Measurements from ENCODE around the gene TULP3.
"Not testable (repeated sequence)": the region's sequence is repeated elsewhere in the genome, so short reads cannot be mapped to it uniquely, and the experiment has no call there.

TULP3 gene, protein sequence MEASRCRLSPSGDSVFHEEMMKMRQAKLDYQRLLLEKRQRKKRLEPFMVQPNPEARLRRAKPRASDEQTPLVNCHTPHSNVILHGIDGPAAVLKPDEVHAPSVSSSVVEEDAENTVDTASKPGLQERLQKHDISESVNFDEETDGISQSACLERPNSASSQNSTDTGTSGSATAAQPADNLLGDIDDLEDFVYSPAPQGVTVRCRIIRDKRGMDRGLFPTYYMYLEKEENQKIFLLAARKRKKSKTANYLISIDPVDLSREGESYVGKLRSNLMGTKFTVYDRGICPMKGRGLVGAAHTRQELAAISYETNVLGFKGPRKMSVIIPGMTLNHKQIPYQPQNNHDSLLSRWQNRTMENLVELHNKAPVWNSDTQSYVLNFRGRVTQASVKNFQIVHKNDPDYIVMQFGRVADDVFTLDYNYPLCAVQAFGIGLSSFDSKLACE

GRCh38 chr12:2890388-2891239 lies at the start of gene TULP3:
Gene TULP3 (plus strand): TSS chr12:2890891. CDS start chr12:2890948, 57 bp downstream.
- peak; percentile 98 for DNase-seq

DNA sequence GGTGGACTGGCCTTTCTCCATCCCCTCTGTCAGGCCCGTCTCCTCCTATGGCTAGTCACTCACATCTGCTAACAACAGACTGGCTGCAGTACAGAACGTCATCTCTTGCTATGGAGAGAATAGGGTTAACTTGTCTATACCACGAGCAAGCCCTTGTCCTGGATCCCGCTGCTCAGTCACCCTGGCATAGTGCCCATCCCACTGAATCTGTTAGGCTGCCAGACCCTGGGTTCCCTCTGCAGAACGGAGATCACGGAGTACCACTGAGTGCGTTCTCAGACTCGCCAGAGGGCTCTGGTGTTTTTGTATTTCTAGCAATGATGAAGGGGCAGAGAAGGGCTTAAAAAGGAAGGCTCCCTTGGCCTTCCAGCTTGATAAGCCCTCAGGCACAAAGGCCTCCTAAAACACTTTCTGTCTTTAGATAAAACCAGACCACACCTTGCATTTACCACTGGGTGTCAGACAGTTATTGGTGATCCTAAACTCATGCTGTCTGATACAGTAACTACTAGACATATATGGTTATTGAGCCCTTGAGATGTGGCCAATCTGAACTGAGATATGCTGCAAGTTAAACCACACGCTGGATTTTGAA lies 49.5 kb upstream of the TULP3 start:
- DNase-seq, result no peak

DNA sequence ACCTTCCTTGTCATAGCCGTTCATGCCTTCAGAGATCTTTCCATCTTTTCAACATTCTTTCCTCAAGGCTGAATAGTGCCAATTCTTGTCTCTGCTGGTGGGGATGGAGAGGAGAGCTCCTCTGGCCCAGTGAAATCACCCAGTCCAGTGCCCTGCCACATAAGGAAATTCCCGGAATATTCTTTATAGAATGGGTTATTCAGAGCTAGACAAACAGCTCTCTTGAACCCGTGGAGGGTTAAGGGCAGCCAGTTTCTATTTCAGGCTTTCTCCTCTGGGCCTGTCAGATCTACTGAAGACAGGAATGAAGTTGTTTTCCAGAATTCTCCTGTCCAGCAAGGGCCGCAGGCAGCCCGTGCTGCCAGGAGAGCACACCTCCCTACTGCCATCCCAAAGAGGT lies 47.7 kb upstream of the TULP3 start:
- no peak for DNase-seq

DNA sequence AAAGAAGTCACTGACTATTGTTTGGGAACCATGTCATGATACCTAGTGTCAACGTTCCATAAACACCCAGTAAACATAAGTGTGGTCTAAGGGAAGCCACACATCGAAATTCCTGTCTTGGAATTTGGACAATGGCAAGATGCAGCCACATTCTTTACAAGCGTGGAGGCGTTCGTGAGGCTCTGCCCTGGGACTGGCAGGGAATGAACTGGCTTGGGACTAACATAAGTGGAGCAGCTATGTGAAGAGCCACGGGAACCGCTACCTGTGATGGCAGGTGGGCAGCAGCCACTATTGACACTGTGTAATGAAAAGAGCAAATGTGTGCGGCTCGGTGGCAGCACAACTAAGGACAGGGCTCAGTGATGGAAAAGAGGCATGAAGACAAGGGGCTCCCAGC lies 45.9 kb upstream of the TULP3 start:
- no peak for DNase-seq

GRCh38 chr12:2845280-2845679 lies 45.4 kb upstream of the TULP3 start:
- no peak for DNase-seq

DNA sequence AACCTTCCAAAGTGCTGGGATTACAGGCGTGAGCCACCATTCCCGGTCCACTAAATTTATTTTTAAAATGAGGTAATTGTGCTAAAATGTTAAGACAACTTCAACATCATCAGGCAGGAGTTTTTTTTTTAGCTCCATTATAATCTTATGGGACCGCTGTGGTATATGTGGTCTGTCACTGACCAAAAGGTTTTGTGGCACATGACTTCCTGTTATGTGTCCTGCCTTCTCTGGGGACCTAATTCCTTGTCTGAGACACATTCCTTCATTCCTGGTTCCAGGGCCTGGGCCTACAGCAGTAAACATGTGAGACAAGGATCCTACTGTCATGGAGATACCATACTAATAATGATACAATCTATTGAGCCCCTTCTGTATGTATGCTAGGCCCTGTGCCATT lies 38.8 kb upstream of the TULP3 start:
- DNase-seq, result no peak

- peak; percentile 46 for DNase-seq
Observed at GRCh38 chr12:2853626-2854025, 37.1 kb upstream of the TULP3 start.

DNA sequence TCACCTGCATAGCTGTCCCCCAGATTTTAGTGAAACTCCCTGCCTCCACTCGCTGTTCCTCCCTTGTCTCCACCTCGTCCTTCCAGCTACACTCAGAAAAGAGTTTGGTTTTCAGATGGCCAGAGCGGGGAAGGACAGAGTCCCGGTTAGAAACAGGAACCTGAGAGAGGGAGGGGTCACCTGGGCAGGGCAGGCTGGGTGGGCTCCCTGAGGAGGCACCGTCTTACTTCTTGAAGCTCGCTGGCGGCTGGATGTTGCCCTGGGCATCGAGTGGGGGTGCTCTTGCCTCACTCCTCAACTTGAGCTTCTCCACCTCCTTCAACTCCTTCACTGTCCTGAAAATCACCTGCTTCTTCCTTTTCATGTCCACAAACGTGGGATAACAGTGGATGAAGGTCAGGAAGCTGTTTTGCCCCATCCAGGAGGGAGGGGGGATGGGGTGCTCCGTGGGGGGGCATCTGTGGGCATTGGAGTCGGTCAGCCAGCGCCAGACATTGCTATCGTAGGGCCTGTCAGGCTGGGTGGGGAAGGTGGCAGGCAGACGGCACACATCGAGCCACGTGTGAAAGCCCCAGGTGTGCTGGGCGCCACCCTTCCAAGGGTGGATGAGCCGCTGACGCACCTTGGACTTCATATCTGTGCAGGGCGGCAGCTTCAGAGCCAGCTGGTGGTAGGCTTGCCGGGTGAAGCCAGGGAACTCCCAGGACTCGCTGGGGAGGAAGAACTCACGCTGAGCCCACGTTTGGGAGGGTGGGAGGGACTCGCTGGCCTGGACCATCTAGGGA lies 35.8 kb upstream of the TULP3 start:
- DNase-seq, result no peak

- no peak for DNase-seq
Observed at GRCh38 chr12:2855546-2855945, 35.1 kb upstream of the TULP3 start.

GRCh38 chr12:2856051-2856450 lies 34.6 kb upstream of the TULP3 start:
- DNase-seq, result no peak

- DNase-seq, result no peak
Observed at GRCh38 chr12:2857021-2857431, 33.7 kb upstream of the TULP3 start, which contains the start of gene TEX52. Gene TEX52 (minus strand): TSS chr12:2857039. CDS start chr12:2857026, 13 bp downstream.

- no peak for DNase-seq
Observed at GRCh38 chr12:2857576-2857975, 33.1 kb upstream of the TULP3 start.

GRCh38 chr12:2858334-2858733 lies 32.4 kb upstream of the TULP3 start:
- DNase-seq, result no peak

DNA sequence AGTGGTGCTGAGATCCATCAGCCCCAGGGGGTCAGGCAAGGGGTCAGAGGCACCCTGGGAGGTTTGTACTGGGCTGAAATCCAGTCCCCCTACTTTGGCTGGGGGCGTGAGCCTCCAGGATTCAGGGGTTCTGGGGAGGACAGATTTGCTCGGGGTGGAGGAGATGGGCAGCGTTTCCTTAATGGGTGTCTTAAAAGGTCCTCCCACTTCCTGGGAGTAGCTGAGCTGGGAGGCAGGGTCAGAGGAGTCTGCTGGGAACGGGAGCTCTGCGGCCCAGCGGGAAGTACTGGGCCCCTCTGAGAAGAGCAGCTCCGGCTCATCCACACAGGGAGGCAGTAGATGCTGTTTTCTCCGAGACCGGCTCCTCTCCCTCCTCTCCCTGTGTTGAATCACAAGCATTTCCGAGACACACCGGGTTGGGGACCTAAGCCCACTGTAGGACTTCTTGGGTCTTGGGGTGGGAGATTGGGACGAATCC lies 31.7 kb upstream of the TULP3 start:
- no peak for DNase-seq

- DNase-seq, result no peak
Observed at GRCh38 chr12:2860170-2860569, 30.5 kb upstream of the TULP3 start.

DNA sequence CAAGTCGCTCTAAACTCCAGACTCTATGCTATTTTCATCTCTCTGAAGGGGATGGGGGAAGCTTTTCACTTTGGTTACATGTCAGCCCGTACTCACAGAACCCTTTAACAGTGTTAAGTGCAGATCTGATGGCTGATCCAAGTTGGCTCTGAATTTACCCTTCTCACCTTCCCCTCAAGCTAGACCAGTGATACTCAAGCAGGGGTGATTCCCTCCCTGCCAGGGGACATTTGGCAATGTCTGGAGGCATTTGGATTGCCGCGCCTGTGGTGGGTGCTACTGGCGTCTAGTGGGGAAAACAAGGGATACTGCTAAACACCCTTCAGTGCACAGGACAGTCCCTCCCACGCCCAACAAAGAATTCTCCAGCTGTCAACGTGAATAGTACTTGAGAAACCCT lies 27.8 kb upstream of the TULP3 start:
- DNase-seq, result no peak

DNA sequence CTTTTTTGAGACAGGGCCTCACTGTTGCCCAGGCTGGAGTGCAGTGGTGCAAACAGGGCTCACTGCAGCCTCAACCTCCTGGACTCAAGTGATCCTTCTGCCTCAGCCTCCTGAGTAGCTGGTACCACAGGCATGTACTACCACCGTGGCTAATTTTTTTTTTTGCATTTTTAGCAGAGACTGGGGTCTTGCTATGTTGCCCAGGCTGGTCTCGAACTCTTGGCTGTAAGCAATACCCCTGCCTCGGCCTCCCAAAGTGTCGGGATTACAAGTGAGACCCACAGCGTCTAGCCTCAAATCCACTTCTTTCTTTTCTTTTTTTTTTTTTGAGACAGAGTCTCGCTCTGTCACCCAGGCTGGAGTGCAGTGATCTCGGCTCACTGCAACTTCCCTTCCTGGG lies 27.3 kb upstream of the TULP3 start:
- DNase-seq, result not testable (repeated sequence)

DNA sequence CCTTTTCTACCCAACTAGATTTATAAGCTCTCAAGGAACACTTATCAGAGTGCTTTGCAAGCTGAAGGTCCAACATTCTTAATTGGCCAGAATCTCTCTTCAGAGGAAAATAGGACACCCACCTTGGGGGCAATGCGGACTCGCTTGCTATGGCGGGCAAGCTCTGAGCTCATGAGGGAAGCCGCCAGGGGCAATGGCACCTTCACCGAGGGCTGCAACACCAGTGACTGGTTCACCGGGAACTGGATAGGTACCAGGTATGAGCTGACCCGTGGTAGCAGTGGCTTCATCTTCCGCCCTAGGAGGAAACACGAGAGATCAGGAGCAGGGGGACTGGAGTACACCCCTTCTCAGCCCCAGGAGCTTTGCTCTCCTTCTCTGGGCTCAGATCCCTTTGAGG lies 26.5 kb upstream of the TULP3 start:
- DNase-seq, result no peak

DNA sequence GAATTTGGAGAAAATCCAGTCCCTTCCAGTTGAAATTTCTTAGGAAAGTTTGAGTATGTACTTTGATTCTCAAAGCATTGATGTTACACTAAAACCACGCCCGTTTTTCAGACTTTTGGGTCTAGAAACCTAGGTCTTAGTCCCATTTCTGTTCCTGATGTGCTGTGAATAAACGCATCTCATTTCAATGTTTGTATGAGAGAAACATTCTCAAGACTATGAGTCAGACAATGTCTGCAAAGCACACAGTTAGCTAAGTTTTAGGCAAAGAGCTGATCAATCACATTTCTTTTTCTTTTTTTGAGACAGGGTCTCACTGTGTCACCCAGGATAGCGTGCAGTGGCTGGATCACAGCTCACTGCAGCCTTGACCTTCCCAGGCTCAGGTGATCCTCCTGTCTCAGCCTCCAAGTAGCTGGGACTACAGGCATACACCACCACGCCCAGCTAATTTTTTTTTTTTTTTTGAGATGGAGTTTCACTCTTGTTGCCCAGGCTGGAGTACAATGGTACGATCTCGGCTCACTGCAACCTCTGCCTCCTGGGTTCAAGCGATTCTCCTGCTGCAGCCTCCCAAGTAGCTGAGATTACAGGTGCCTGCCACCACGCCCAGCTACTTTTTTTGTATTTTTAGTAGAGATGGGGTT lies 21.6 kb upstream of the TULP3 start:
- DNase-seq, result not testable (repeated sequence)

- no peak for DNase-seq
Observed at GRCh38 chr12:2876431-2877046, 14.2 kb upstream of the TULP3 start.

All from activated CD8-positive, alpha-beta memory T cell treated with anti-CD3 and anti-CD28 coated beads, Interleukin-2, amount 50 U/mL, for 4 hours (primary cell).